ENCODE data around the gene CLASRP. TPM values are rescaled to one million over a fixed set of nuclear protein-coding genes. Genes with fewer than 3 reads are reported as not detected.

The CLASRP gene
- total RNA-seq, 1 donor from 2014 or later = 83.7 TPM

DNA sequence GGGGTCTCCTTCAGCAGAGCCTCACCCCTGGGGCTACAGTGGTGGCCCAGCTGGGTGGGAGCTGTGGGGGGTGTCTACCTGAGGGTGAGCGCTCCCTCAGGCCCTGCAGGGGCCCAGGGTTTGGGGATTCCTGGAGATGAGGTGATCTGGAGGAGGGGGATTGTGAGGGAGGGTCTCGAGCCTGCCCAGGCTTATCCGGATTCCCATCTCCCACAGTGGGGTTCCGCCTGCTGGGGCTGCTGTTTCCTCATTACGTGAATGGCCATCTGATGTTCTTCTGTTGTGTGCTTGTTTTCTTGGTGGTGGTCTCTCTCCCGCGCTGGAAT is 58.6 kb downstream of the CLASRP start:
- H3K9me3 ChIP-seq = no peaks in the 10 kb centered on the region
- TF ChIP-seq, protein P1, sequence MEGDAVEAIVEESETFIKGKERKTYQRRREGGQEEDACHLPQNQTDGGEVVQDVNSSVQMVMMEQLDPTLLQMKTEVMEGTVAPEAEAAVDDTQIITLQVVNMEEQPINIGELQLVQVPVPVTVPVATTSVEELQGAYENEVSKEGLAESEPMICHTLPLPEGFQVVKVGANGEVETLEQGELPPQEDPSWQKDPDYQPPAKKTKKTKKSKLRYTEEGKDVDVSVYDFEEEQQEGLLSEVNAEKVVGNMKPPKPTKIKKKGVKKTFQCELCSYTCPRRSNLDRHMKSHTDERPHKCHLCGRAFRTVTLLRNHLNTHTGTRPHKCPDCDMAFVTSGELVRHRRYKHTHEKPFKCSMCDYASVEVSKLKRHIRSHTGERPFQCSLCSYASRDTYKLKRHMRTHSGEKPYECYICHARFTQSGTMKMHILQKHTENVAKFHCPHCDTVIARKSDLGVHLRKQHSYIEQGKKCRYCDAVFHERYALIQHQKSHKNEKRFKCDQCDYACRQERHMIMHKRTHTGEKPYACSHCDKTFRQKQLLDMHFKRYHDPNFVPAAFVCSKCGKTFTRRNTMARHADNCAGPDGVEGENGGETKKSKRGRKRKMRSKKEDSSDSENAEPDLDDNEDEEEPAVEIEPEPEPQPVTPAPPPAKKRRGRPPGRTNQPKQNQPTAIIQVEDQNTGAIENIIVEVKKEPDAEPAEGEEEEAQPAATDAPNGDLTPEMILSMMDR (IDR thresholded peaks at IDR 0.05) = no peak
- H3K4me3 ChIP-seq = no peak overlapping the region
- peaks cover 55% of the 10 kb centered on the region for H3K4me1 ChIP-seq
- H3K36me3 ChIP-seq = no peaks in the 10 kb centered on the region
- intact Hi-C loops (cut with DNase I) = no loop called here
- H3K27ac ChIP-seq = peak overlapping the region; percentile 42
- ATAC-seq (no peak), DNase-seq (no peak)
- no peaks in the 10 kb centered on the region for H3K27me3 ChIP-seq

DNA sequence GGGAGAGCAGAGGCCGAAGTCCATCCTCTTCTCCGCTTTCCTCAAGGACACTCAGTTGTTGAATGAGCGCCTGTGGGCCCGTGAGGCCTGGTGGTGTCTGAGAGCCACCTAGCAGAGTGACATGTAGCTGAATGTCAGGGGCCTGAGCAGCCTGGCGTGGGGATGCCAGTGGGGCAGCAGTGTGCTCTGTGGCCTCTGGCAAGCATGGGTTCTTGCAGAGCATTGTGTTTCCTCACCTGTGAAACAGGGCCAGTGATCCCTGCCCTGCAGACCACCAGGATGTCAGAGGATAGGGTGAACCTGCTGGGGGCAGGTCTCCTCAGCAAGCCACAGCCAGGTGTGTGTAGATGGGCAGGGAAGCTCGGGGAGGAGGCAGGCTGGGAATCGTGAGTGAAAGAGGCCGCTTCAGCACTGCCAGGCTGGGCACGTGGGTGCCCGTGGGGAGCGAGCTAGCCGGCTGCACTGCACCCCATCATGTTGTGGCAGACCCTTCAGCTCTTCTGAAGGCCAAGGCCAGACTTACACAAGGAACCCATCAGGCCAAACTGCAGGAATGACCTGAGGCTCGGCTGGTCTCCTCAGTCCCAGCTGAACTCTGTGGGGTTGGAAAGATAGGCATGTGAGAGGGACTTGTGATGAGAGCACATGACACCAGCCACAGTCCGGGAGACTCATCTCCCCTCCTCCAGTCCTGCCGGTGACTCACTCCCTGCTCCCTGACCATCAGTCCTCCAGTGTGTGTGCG is 59.1 kb downstream of the CLASRP start:
- Histone ChIP-seq H3K4me3 (no peak overlapping the region), H3K27me3 (no peaks in the 10 kb centered on the region), H3K4me1 (peaks cover 61% of the 10 kb centered on the region), H3K27ac (peak overlapping the region; percentile 42), H3K9me3 (no peaks in the 10 kb centered on the region), H3K36me3 (no peaks in the 10 kb centered on the region)
- peak; percentile 73 for DNase-seq
- intact Hi-C loops (cut with DNase I) = no loop called here
- peak; percentile 82 for ATAC-seq
- TF ChIP-seq, protein P1 (IDR thresholded peaks at IDR 0.05) = no peak

DNA sequence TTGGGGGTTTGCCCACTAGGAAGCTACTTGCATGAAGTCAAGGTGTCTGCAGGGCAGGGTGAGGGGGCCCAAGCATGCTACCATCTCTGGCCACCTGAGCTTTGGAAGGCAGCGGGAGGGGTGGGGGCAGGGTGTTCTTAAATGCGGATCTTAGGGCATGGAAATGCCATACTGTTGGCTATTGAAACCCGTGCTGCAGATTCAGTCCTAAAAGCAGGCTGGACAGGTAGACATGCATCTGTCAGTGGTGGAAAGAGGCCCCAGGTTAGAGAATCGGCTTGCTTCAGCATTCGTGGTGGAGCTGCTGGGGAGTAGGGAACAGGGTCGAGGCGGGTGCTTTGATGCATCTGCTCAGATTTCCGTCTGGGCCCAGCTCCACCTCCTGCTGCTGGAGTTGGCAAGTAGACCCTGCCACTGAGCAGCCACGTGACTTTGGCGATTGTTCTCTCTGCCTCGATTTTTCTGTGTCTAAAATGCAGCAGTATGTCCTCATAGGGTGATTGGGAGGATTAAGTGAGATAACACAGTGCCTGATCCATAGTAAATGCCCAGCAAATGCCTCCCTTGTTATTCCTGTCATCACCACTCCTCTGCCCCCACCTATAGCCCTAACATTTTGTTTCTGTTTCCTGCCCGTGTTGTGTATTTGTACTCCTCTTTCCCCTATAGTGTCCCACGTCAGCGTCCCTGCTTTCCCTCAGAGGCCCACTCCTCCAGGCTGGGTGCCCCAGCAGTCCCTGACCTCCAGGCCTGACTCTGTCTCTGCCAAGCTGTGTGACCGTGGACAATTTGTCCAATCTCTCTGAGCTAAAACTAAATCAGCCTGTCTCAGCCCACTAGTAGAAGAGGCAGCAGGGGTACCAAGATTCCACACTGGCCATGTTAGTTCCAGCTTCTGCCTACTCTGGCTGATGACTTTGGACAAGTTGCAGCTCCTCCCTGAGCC is 59.9 kb downstream of the CLASRP start:
- DNase-seq = no peak
- Histone ChIP-seq H3K36me3 (no peaks in the 10 kb centered on the region), H3K4me3 (no peak overlapping the region), H3K27ac (peak overlapping the region; percentile 42), H3K9me3 (no peaks in the 10 kb centered on the region), H3K27me3 (no peaks in the 10 kb centered on the region), H3K4me1 (peaks cover 67% of the 10 kb centered on the region)
- TF ChIP-seq, protein P1 (IDR thresholded peaks at IDR 0.05) = no peak
- intact Hi-C loops (cut with DNase I) = no loop called here
- ATAC-seq = no peak

DNA sequence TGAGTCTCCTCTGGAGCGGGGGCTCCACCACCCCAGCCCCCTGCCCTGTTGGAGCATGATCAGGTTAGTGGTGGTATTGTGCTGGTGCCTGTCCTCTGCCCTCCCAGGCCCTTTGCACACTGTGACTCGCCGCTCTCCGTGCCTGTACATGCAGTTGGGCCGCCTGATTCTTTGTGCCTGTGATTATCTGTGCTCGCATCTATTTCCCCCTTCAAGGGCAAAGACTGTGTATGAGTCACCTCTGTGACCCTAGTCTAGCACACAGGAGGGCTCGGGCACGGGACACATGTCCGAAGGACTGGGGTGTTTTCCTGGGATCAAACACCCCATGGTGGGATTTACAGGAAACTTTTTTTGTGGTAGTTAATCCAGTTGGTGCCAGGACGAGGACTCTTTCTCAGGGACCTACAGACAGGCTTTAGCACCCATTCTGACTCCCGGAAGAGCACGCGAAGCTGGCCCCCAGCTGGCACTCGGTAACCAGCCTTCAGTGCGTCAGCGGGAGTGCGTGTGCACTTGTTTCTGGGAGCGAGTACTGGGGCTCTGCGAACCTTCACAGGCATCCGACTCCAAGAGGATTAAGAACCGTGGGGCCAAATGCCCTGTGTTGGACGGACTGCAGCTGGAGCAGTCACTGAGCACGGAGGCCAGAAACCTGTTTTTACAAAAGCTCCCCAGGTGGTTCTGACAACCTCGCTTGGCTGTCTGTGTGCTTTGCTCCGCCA is 60.8 kb downstream of the CLASRP start:
- ATAC-seq = no peak
- Histone ChIP-seq H3K27me3 (no peaks in the 10 kb centered on the region), H3K27ac (peak overlapping the region; percentile 42), H3K9me3 (no peaks in the 10 kb centered on the region), H3K4me1 (peaks cover 64% of the 10 kb centered on the region), H3K36me3 (no peaks in the 10 kb centered on the region), H3K4me3 (no peak overlapping the region)
- no peak for DNase-seq
- intact Hi-C loops (cut with DNase I) = no loop called here
- TF ChIP-seq, protein P1 (IDR thresholded peaks at IDR 0.05) = no peak

DNA sequence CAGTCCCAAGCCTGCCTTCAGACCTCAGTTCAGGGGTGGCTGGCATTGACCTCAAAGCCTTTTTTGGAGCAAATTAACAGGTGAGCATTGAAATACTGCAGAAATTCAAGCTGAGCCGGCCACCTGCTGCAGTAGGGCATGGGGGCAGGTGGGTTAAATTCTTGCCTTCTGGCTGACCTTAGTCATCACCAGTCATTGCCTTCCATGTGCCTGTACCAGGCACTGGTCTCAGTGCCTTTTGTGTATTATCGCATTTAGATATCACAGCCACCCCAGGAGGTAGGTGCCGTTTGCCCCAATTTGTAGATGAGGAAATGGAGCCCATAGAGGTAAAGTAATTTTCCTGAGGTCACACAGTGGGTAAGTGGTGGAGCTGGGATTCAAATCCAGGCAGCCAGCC is 61.4 kb downstream of the CLASRP start:
- Histone ChIP-seq H3K36me3 (no peaks in the 10 kb centered on the region), H3K4me3 (no peak overlapping the region), H3K27me3 (no peaks in the 10 kb centered on the region), H3K9me3 (no peaks in the 10 kb centered on the region), H3K4me1 (peaks cover 61% of the 10 kb centered on the region), H3K27ac (no peak overlapping the region)
- intact Hi-C loops (cut with DNase I) = no loop called here
- ATAC-seq (no peak), DNase-seq (no peak)
- TF ChIP-seq, protein P1 (IDR thresholded peaks at IDR 0.05) = no peak

All from upper lobe of right lung (tissue), 1 donor.